Midbrain (tissue), 1 donor: Measurements from ENCODE around the gene GULP1.
A peak's percentile ranks its signal among the peaks of the same experiment; 100 is the strongest.
"Not testable (repeated sequence)": the region's sequence is repeated elsewhere in the genome, so short reads cannot be mapped to it uniquely, and the experiment has no call there.

ENCODE experiments used
- DNase-seq: peaks from one replicate; lab custom pipeline; 2025; lab: John Stamatoyannopoulos, UW

Gene GULP1

GRCh38 chr2:188291617-188292347, at the start of gene GULP1:
Gene GULP1, plus strand, starts transcription at chr2:188291874. Its CDS starts 185,829 bp downstream, at chr2:188477703.
- peak; percentile 63 for DNase-seq

GRCh38 chr2:188243381-188243780, 48.3 kb upstream of the GULP1 start:
- DNase-seq = no peak

- DNase-seq = no peak
Measured at GRCh38 chr2:188244383-188244782, 47.3 kb upstream of the GULP1 start.

- DNase-seq = no peak
Measured at GRCh38 chr2:188245230-188245629, 46.4 kb upstream of the GULP1 start.

GRCh38 chr2:188248513-188248912, 43.2 kb upstream of the GULP1 start:
- DNase-seq = no peak

GRCh38 chr2:188251034-188251433, 40.6 kb upstream of the GULP1 start:
- no peak for DNase-seq

GRCh38 chr2:188256420-188256819, 35.3 kb upstream of the GULP1 start:
- DNase-seq = no peak

- DNase-seq = no peak
Measured at GRCh38 chr2:188265315-188265714, 26.4 kb upstream of the GULP1 start.

- DNase-seq = no peak
Measured at GRCh38 chr2:188267776-188268175, 23.9 kb upstream of the GULP1 start.

GRCh38 chr2:188269004-188269403, 22.7 kb upstream of the GULP1 start:
- no peak for DNase-seq

- no peak for DNase-seq
Measured at GRCh38 chr2:188272121-188272520, 19.6 kb upstream of the GULP1 start.

GRCh38 chr2:188274274-188274673, 17.4 kb upstream of the GULP1 start:
- DNase-seq = no peak

GRCh38 chr2:188276255-188276654, 15.4 kb upstream of the GULP1 start:
- DNase-seq = no peak

- DNase-seq = no peak
Measured at GRCh38 chr2:188277786-188278185, 13.9 kb upstream of the GULP1 start.

GRCh38 chr2:188278388-188279092, 13.1 kb upstream of the GULP1 start:
- DNase-seq = no peak

- DNase-seq = no peak
Measured at GRCh38 chr2:188279093-188279445, 12.6 kb upstream of the GULP1 start.

- DNase-seq = no peak
Measured at GRCh38 chr2:188280811-188281222, 10.9 kb upstream of the GULP1 start.

GRCh38 chr2:188282907-188283306, 8.8 kb upstream of the GULP1 start:
- no peak for DNase-seq

- DNase-seq = not testable (repeated sequence)
Measured at GRCh38 chr2:188284251-188284650, 7.4 kb upstream of the GULP1 start.

- no peak for DNase-seq
Measured at GRCh38 chr2:188285049-188285448, 6.6 kb upstream of the GULP1 start.

- DNase-seq = no peak
Measured at GRCh38 chr2:188285774-188286173, 5.9 kb upstream of the GULP1 start.

GRCh38 chr2:188291142-188291616, 495 bp upstream of the GULP1 start:
- DNase-seq = no peak
